Neuron (in vitro differentiated cells): ENCODE results near the gene CCDC91.
A peak's percentile ranks its signal among the peaks of the same experiment; 100 is the strongest.

Source experiments
- H2AFZ ChIP-seq: one replicate; pipeline ENCODE4 v1.6.1; 2013; ENCODE audit warnings: low read depth, mild to moderate bottlenecking, inconsistent platforms, low read length, moderate library complexity
- H3K27me3 ChIP-seq: one replicate; pipeline ENCODE4 v1.6.1; 2013; ENCODE audit warnings: low read length; ENCODE audit not compliant: insufficient read depth
- H3K36me3 ChIP-seq: one replicate; pipeline ENCODE4 v1.6.1; 2013; ENCODE audit warnings: low read length; ENCODE audit not compliant: insufficient read depth
- H3K4me1 ChIP-seq: one replicate; pipeline ENCODE4 v1.6.1; 2013; ENCODE audit warnings: low read length; ENCODE audit not compliant: insufficient read depth
- H3K4me3 ChIP-seq: 2 replicates; pipeline ENCODE4 v1.5.1; 2013; ENCODE audit warnings: mild to moderate bottlenecking, low read length, moderate library complexity
- H3K9me3 ChIP-seq: one replicate; pipeline ENCODE4 v1.6.1; 2013; ENCODE audit warnings: low read length

Gene CCDC91

GRCh38 chr12:28171356-28172060 is 18.7 kb upstream of the CCDC91 start:
- no peak overlapping the region for H3K4me3 ChIP-seq
- no peak overlapping the region for H2AFZ ChIP-seq
- H3K36me3 ChIP-seq, result no peaks in the 10 kb centered on the region
- H3K27me3 ChIP-seq, result no peaks in the 10 kb centered on the region
- H3K9me3 ChIP-seq, result no peaks in the 10 kb centered on the region
- no peaks in the 10 kb centered on the region for H3K4me1 ChIP-seq

DNA sequence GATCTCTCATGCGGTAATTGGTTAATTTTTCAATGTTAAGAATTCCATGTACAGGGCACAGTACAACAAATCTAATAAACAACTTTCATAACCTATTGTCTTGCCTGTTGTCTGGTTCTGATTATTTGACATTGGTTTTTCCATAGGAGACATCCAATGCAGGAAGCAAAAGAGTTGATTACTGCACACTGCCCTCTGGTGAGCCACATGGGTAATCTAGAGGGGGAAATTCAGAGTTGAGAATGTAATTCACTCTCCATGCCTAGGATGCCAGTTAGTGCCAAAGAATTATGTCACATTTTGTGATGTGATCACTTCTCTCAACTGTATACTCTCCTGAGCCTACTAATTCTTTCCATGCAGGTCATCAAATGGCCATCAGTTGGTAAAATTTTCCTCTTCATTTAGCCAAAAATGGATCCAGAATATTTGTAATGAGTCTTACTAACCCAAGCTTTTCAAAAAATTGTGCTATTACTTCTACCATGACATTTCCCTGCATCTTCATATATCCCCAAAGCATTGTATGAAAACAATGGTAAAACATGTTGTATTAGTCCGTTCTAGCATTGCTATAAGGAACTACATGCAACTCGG is 17.7 kb upstream of the CCDC91 start:
- H2AFZ ChIP-seq, result no peak overlapping the region
- H3K4me1 ChIP-seq, result no peaks in the 10 kb centered on the region
- no peaks in the 10 kb centered on the region for H3K36me3 ChIP-seq
- no peaks in the 10 kb centered on the region for H3K9me3 ChIP-seq
- H3K27me3 ChIP-seq, result no peaks in the 10 kb centered on the region
- no peak overlapping the region for H3K4me3 ChIP-seq

- H3K27me3 ChIP-seq, result no peaks in the 10 kb centered on the region
- no peak overlapping the region for H3K4me3 ChIP-seq
- H2AFZ ChIP-seq, result no peak overlapping the region
- H3K4me1 ChIP-seq, result no peaks in the 10 kb centered on the region
- no peaks in the 10 kb centered on the region for H3K36me3 ChIP-seq
- no peaks in the 10 kb centered on the region for H3K9me3 ChIP-seq
Measured at GRCh38 chr12:28173440-28173839, 16.8 kb upstream of the CCDC91 start.

DNA sequence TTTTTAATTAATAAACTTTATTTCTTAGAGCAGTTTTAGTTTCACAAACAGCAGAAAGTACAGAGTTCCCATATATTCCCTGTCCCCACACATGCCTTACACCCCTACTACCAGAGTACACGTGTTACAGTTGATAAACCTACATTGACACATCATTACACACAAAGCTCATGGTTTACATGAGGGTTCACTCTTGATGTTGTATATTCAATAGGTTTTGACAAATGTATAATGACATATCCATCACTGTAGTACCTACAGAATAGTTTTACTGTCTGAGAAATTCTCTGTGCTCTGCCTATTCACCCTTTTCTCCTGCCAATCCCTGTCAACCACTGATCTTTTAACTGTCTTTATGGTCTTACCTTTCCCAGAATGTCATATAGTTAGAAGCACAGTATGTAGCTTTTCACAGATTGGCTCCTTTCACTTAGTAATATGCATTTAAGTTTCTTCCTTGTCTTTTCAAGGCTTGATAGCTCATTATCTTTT is 15.1 kb upstream of the CCDC91 start:
- no peaks in the 10 kb centered on the region for H3K9me3 ChIP-seq
- no peaks in the 10 kb centered on the region for H3K27me3 ChIP-seq

DNA sequence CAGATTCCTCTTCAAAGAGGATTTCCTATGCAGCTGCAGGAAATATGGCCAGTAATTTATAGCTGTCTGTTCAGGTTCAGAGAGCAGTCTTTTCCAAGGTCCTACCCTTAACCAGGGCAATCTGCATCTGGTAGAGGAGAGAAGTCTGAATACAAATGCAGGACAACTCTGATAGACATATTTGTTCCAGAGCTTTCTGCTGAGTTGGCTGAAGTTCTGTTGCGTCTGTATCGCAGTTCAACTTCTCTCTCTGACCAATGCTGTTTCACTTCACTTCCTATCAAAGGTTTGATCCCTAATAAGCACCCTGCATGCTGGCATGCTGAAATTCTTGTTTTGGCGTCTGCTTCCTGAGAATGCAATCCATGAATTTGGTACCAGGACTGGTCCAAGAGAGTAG is 14.0 kb upstream of the CCDC91 start:
- Histone ChIP-seq H3K27me3 (no peaks in the 10 kb centered on the region), H3K4me3 (no peak overlapping the region), H3K9me3 (no peaks in the 10 kb centered on the region), H3K36me3 (no peaks in the 10 kb centered on the region), H3K4me1 (no peaks in the 10 kb centered on the region), H2AFZ (no peak overlapping the region)

More for the DNA sequence above, 15.1 kb upstream of the CCDC91 start:
- Histone ChIP-seq H3K4me1 (no peaks in the 10 kb centered on the region), H2AFZ (no peak overlapping the region), H3K4me3 (no peak overlapping the region), H3K36me3 (no peaks in the 10 kb centered on the region)

DNA sequence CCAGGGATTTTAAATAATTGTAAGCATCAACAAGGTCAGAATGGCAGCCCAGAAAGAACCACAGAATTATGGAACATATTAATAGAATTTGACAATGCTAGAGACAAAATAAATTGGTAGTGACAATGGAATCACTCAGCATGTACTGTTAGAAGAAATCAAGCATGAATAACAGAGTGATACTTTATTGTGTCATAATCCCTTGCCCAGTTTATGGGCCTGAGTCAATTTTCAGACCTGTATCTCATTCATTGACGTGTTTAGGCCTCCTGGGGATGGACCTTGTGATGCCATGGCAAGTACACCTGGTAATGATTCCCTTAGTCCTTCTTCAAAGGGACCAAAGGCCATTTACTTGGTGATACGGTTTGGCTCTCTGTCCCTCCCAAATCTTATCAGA is 12.8 kb upstream of the CCDC91 start:
- H3K9me3 ChIP-seq, result no peaks in the 10 kb centered on the region
- H3K4me1 ChIP-seq, result no peaks in the 10 kb centered on the region
- H3K36me3 ChIP-seq, result no peaks in the 10 kb centered on the region
- H3K4me3 ChIP-seq, result no peak overlapping the region
- H3K27me3 ChIP-seq, result no peaks in the 10 kb centered on the region
- no peak overlapping the region for H2AFZ ChIP-seq

DNA sequence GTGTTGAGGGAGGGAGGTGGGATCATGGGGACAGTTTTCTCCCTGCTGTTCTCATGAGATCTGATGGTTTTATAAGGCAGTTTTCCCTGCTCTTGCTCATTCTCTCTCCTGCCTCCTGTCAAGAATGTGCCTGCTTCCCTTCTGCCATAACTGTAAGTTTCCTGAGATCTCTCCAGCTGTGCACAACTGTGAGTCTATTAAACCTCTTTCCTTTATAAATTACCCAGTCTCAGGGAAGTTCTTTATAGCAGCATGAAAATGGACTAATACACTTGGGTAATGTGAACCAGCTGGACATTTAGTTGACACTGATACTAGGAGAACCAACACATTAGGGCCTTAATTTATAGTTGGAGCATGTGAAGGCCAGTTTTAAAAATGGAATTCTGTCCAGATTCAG is 12.4 kb upstream of the CCDC91 start:
- no peak overlapping the region for H3K4me3 ChIP-seq
- H3K9me3 ChIP-seq, result no peaks in the 10 kb centered on the region
- H3K27me3 ChIP-seq, result no peaks in the 10 kb centered on the region
- H3K4me1 ChIP-seq, result no peaks in the 10 kb centered on the region
- no peaks in the 10 kb centered on the region for H3K36me3 ChIP-seq
- no peak overlapping the region for H2AFZ ChIP-seq

- Histone ChIP-seq H3K4me1 (no peaks in the 10 kb centered on the region), H3K9me3 (no peaks in the 10 kb centered on the region), H3K36me3 (no peaks in the 10 kb centered on the region), H2AFZ (no peak overlapping the region), H3K27me3 (no peaks in the 10 kb centered on the region), H3K4me3 (no peak overlapping the region)
Measured at GRCh38 chr12:28178775-28179174, 11.5 kb upstream of the CCDC91 start.

- no peaks in the 10 kb centered on the region for H3K36me3 ChIP-seq
- no peaks in the 10 kb centered on the region for H3K4me1 ChIP-seq
- no peaks in the 10 kb centered on the region for H3K27me3 ChIP-seq
- no peaks in the 10 kb centered on the region for H3K9me3 ChIP-seq
- H2AFZ ChIP-seq, result no peak overlapping the region
- no peak overlapping the region for H3K4me3 ChIP-seq
Measured at GRCh38 chr12:28180786-28181185, 9.5 kb upstream of the CCDC91 start.

GRCh38 chr12:28184375-28184774 is 5.9 kb upstream of the CCDC91 start:
- Histone ChIP-seq H3K27me3 (no peaks in the 10 kb centered on the region), H2AFZ (no peak overlapping the region), H3K9me3 (no peaks in the 10 kb centered on the region), H3K36me3 (no peaks in the 10 kb centered on the region), H3K4me3 (no peak overlapping the region), H3K4me1 (no peaks in the 10 kb centered on the region)

DNA sequence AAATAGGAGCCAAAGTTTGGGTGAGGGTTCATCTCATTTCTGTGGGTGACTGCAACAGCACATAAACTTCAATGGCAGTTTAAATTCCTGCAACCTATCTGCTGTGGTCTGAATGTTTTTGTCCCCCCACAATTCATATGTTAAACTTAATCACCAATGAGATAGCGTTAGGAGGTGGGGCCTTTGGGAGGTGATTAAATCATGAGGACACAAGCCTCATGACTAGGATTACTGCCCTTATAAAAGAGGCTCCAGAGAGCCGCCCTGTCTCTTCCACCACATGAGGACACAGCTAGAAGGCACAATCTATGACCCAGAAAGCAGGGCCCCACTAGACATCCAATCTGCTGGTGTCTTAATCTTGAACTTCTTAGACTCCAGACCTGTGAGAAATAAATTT is 3.8 kb upstream of the CCDC91 start:
- Histone ChIP-seq H3K9me3 (no peaks in the 10 kb centered on the region), H2AFZ (no peak overlapping the region), H3K36me3 (no peaks in the 10 kb centered on the region), H3K4me1 (peaks cover 5% of the 10 kb centered on the region), H3K4me3 (no peak overlapping the region), H3K27me3 (no peaks in the 10 kb centered on the region)

- no peaks in the 10 kb centered on the region for H3K36me3 ChIP-seq
- H3K27me3 ChIP-seq, result no peaks in the 10 kb centered on the region
- peak overlapping the region; percentile 72 for H3K4me3 ChIP-seq
- H2AFZ ChIP-seq, result peak overlapping the region; percentile 85
- H3K4me1 ChIP-seq, result peaks cover 8% of the 10 kb centered on the region
- no peaks in the 10 kb centered on the region for H3K9me3 ChIP-seq
Measured at GRCh38 chr12:28189784-28190320, 404 bp upstream of the CCDC91 start.

DNA sequence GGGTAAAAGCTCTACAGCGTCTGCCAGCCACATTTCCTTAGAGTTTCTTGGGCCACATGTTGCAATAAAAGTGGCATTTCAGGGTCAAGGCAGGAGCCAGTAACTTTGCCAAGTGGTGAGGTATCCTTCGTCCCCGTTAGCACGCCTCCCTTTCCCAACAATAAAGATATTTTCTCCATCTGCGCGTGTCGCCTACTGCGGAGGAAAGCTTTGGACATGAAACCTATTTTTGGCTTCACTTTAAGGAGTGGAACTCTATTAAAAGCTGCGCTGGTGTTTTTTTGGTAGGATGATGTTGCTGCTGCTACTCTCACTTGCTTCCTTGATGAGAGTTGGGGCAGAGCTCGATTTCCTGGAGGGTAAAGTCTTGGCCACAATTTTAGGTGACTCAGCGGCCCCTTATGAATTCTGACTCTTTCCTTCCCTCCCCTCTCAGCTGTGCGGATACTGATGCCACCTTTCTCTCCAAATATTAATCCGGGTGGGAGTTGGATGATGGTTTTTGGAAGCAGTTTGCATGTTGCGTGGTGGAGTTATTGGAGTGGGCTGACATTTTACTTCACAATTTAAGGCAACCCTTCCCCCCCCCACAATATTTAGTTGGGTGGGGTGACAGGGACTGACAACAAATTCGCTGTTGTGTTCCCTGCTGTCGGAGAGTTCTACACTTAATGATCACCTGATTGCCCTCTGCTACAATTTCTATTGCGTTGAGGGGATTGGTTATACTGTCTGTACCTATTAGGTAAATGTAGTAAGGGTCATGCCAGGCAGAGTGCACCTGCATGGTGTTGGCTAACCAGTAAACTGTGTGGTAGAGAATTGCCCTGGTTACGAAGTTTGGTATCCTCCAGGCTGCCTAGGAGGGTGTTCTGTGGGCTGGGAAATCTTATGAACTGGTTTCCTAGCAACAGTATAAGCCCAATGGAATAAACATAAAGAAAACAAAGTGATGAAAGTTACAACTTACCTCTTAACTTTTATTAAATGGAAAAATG is 1.1 kb downstream of the CCDC91 start:
- Histone ChIP-seq H3K36me3 (no peaks in the 10 kb centered on the region), H3K9me3 (no peaks in the 10 kb centered on the region), H2AFZ (peak overlapping the region; percentile 85), H3K4me1 (peaks cover 8% of the 10 kb centered on the region), H3K4me3 (peak overlapping the region; percentile 72), H3K27me3 (no peaks in the 10 kb centered on the region)
